Adrenal gland (tissue), 12 donors: Measurements from ENCODE around the gene CACNA1C. TPM values are rescaled to one million over a fixed set of nuclear protein-coding genes. Genes with fewer than 3 reads are reported as not detected.

Source experiments
- DNase-seq, 7 donors: peaks; one replicate each; pipeline ENCODE4 v3.0.0-alpha.2; 2019 to 2020
- H3K27ac ChIP-seq, 5 donors: fragments of 200-600 bp; sonication (generic) in 4 of 5; 1 replicate in 3 of 5; 2 replicates in 2 of 5; pipeline versions ENCODE4 v1.5.1 to v1.8.0; 2016 to 2020; ENCODE audit warnings: mild to moderate bottlenecking in 1 of 5
- H3K27me3 ChIP-seq: fragments of 200-600 bp; 2 replicates; pipeline ENCODE4 v1.8.0; 2021
- H3K36me3 ChIP-seq, 2 donors: fragments of 200-600 bp; replicated peaks in 1 of 2; 1 replicate in 1 of 2; 2 replicates in 1 of 2; pipeline versions ENCODE4 v1.5.1 to v1.8.0; 2018 to 2022
- H3K4me1 ChIP-seq, 2 donors: fragments of 200-600 bp; replicated peaks in 1 of 2; 1 replicate in 1 of 2; 2 replicates in 1 of 2; pipeline versions ENCODE4 v1.5.1 to v1.8.0; 2018 to 2021
- H3K4me3 ChIP-seq, 4 donors: fragments of 200-600 bp; sonication (generic) in 3 of 4; one replicate each; pipeline ENCODE4 v1.5.1; 2016 to 2018
- H3K9me3 ChIP-seq, 3 donors: fragments of 200-600 bp; sonication (generic) in 1 of 3; replicated peaks in 1 of 3; 1 replicate in 2 of 3; 2 replicates in 1 of 3; pipeline versions ENCODE4 v1.5.1 to v1.8.0; 2016 to 2021
- POLR2A ChIP-seq, 2 donors: fragments of 450-650 bp; IDR thresholded peaks; one replicate each; pipeline ENCODE4 v1.6.1; 2017; ENCODE audit warnings: antibody characterized with exemption in 2 of 2, mild to moderate bottlenecking in 2 of 2, moderate library complexity in 1 of 2
- WGBS, 4 donors: extraction: QIAGEN DNeasy Blood & Tissue Kit in 2 of 4; methylation state at CpG; one replicate each; pipeline versions ENCODE4 v1.1.5 to v1.1.7; 2013 to 2017; 5-methylcytosine and 5-hydroxymethylcytosine counted together
- intact Hi-C, 2 donors: fragments of 100-400 bp; cut with DNase I; formaldehyde crosslinking; loops; one replicate each; pipeline versions ENCODE4 v1.14.1 to v1.15.0; 2022 to 2023
- polyA plus RNA-seq, 3 donors: library from polyadenylated mRNA; stranded (reverse); fragments of 200-250 nt in 2 of 3; fragments of 350-450 nt in 1 of 3; fragmentation: Illumina TruSeq in 1 of 3; extraction: RNeasy Lipid Tissue Mini Kit (QIAGEN cat#74804) in 1 of 3; gene quantifications; one replicate each; pipeline ENCODE4 v1.2.3, GENCODE V29; 2013 to 2014
- total RNA-seq, 9 donors: library from RNA; depleted of rRNA in 4 of 9; stranded (reverse); fragments of >200 nt in 4 of 9; fragments of 120-200 nt in 1 of 9; fragmentation: NEBNext Ultra II Directional in 1 of 9; extraction: Animal tissue kit (Norgen Biotek cat#: 25700) in 1 of 9; gene quantifications; one replicate each; pipeline versions ENCODE4 v1.1.0 to v1.2.4, GENCODE V29; 2013 to 2023
- TF ChIP-seq, protein P1 (sequence below), 6 experiments: fragments of 450-650 bp in 4 of 6; fragments of 200-600 bp in 2 of 6; sonication (generic) in 1 of 6; IDR thresholded peaks; 1 replicate in 5 of 6; 2 replicates in 1 of 6; pipeline versions ENCODE4 v1.5.1 to v1.8.0; 2016 to 2021; ENCODE audit warnings: antibody characterized with exemption in 6 of 6, mild to moderate bottlenecking in 2 of 6, moderate library complexity in 1 of 6
- donor health status: healthy with polysubstance abuse.
- donor health status: Bipolar disorder and iron deficiency.
- donor health status: DM: yes; HTN: yes; CAD: no.
- donor health status: DM: no; HTN: no; CAD: no.
- donor health status: DM: no; HTN: no; CAD: no.
- donor health status: DM: yes; HTN: yes; CAD: no.

Gene CACNA1C
- total and polyA plus RNA-seq, 12 donors: 1.4 to 5.8 (median 3.5) TPM

GRCh38 chr12:2633176-2633824, 580.5 kb downstream of the CACNA1C start:
- intact Hi-C loops: no loop called here
- H3K9me3 ChIP-seq: no peaks in the 10 kb centered on the region
- H3K27me3 ChIP-seq: no peaks in the 10 kb centered on the region
- TF ChIP-seq POLR2A (IDR thresholded peaks at IDR 0.05): no peak
- TF ChIP-seq, protein P1, sequence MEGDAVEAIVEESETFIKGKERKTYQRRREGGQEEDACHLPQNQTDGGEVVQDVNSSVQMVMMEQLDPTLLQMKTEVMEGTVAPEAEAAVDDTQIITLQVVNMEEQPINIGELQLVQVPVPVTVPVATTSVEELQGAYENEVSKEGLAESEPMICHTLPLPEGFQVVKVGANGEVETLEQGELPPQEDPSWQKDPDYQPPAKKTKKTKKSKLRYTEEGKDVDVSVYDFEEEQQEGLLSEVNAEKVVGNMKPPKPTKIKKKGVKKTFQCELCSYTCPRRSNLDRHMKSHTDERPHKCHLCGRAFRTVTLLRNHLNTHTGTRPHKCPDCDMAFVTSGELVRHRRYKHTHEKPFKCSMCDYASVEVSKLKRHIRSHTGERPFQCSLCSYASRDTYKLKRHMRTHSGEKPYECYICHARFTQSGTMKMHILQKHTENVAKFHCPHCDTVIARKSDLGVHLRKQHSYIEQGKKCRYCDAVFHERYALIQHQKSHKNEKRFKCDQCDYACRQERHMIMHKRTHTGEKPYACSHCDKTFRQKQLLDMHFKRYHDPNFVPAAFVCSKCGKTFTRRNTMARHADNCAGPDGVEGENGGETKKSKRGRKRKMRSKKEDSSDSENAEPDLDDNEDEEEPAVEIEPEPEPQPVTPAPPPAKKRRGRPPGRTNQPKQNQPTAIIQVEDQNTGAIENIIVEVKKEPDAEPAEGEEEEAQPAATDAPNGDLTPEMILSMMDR (IDR thresholded peaks at IDR 0.05): no peak
- H3K4me1 ChIP-seq: peaks cover 0 to 7% of the 10 kb centered on the region in 2 donors
- 80 to 91% (median 88%) methylated on average over 16 of the region's 16 CpGs for WGBS, 4 donors
- DNase-seq: no peak
- no peak overlapping the region for H3K27ac ChIP-seq
- no peaks in the 10 kb centered on the region for H3K36me3 ChIP-seq
- H3K4me3 ChIP-seq: no peak overlapping the region

DNA sequence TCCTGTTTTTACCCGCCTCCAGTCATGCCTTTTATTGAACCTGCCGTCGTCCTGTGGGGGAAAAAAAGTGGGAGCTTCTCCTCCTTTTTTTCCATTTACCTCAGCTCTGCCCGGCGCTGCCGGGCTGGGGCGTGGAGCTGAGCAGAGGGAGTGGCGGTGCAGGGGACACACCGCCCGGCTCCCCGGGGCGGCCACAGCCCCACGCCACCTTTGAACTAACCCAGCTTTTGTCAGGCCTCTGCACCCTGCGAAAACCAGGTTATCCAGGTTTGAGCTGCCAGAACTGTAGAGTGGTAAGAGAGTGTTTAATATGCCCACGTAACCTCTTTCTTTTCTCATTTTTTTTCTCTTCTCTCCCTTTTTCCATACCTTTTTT, 581.0 kb downstream of the CACNA1C start:
- no peak for TF ChIP-seq POLR2A (IDR thresholded peaks at IDR 0.05)
- TF ChIP-seq, protein P1 (IDR thresholded peaks at IDR 0.05): no peak
- no peaks in the 10 kb centered on the region for H3K9me3 ChIP-seq
- no peaks in the 10 kb centered on the region for H3K36me3 ChIP-seq
- intact Hi-C loops: no loop called here
- DNase-seq: no peak
- H3K27ac ChIP-seq: no peak overlapping the region
- peaks cover 0 to 7% of the 10 kb centered on the region in 2 donors for H3K4me1 ChIP-seq
- WGBS, 4 donors: 90 to 95% (median 95%) methylated on average over 15 of the region's 15 CpGs
- H3K4me3 ChIP-seq: no peak overlapping the region
- no peaks in the 10 kb centered on the region for H3K27me3 ChIP-seq

GRCh38 chr12:2634471-2634870, 581.7 kb downstream of the CACNA1C start:
- 67 to 86% (median 77%) methylated on average over 2 of the region's 2 CpGs for WGBS, 4 donors
- no peak for DNase-seq
- H3K27me3 ChIP-seq: no peaks in the 10 kb centered on the region
- no peaks in the 10 kb centered on the region for H3K9me3 ChIP-seq
- no peak overlapping the region for H3K4me3 ChIP-seq
- intact Hi-C loops: no loop called here
- H3K4me1 ChIP-seq: peaks cover 0 to 7% of the 10 kb centered on the region in 2 donors
- no peak overlapping the region for H3K27ac ChIP-seq
- H3K36me3 ChIP-seq: no peaks in the 10 kb centered on the region
- no peak for TF ChIP-seq POLR2A (IDR thresholded peaks at IDR 0.05)
- TF ChIP-seq, protein P1 (IDR thresholded peaks at IDR 0.05): no peak

DNA sequence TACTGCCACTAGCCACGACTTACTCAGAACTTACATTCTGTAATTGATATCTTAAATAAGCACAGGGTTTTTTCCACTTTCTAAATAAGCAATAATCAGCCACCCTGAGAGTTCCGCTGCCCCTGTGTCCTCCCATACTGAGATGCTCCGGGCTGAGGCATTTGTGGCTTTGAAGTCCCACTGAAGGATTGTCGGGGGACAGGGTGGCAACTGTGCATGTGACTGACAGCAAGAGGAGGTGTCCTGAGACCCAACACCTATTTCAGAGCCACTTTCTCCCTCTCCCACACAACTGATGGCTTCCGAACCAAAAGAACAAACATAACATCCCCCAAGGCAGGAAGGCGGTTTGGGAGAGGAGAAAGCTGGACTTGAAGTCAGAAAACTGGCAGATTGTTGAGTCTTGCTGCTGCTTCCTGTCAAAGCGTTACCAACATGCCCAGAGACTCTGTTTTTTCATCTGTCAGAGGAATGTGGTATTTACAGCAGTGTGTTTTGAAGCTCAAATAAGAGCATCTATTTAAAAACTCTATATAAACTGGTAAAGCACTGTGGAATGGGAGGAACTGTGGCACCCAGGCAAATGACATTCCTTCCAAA, 584.1 kb downstream of the CACNA1C start:
- no peak for DNase-seq
- WGBS, 4 donors: 76 to 84% (median 80%) methylated on average over 7 of the region's 7 CpGs
- H3K27ac ChIP-seq: no peak overlapping the region

More for the DNA sequence above, 584.1 kb downstream of the CACNA1C start:
- H3K4me1 ChIP-seq: peaks cover 4 to 12% of the 10 kb centered on the region in 2 donors
- intact Hi-C loops: no loop called here
- H3K36me3 ChIP-seq: no peaks in the 10 kb centered on the region
- no peak overlapping the region for H3K4me3 ChIP-seq
- TF ChIP-seq POLR2A (IDR thresholded peaks at IDR 0.05): no peak
- TF ChIP-seq, protein P1 (IDR thresholded peaks at IDR 0.05): no peak
- no peaks in the 10 kb centered on the region for H3K9me3 ChIP-seq
- H3K27me3 ChIP-seq: no peaks in the 10 kb centered on the region
